Subcutaneous adipose tissue (tissue), 4 donors: ENCODE results near the gene GPR17. TPM values are rescaled to one million over a fixed set of nuclear protein-coding genes. Genes with fewer than 3 reads are reported as not detected.

Experiments
- CTCF ChIP-seq: fragments of 450-650 bp; IDR thresholded peaks from one replicate; pipeline ENCODE4 v1.5.1; 2016; ENCODE audit warnings: low read depth, mild to moderate bottlenecking, control low read depth, antibody characterized with exemption, moderate library complexity
- total RNA-seq, 4 donors: library from RNA; depleted of rRNA; stranded (reverse); fragments of >200 nt; gene quantifications; one replicate each; pipeline ENCODE4 v1.1.0, GENCODE V29; 2016

Gene GPR17
- total RNA-seq, 4 donors from 2014 or later: not detected

- TF ChIP-seq CTCF: no peak
These were observed 19.4 kb downstream of the GPR17 start for GRCh38 chr2:127665267-127665893.

- TF ChIP-seq CTCF: no peak
These were observed 23.1 kb downstream of the GPR17 start for GRCh38 chr2:127669056-127669455.

GRCh38 chr2:127670055-127670956 lies 24.4 kb downstream of the GPR17 start:
- TF ChIP-seq CTCF: no peak

GRCh38 chr2:127670957-127671290 lies 25.0 kb downstream of the GPR17 start:
- TF ChIP-seq CTCF: no peak

- no peak for TF ChIP-seq CTCF
These were observed 25.8 kb downstream of the GPR17 start for GRCh38 chr2:127671557-127672302.

GRCh38 chr2:127672341-127673224 lies 26.6 kb downstream of the GPR17 start:
- TF ChIP-seq CTCF: no peak
